Heart left ventricle (tissue), 13 donors: ENCODE data around the gene CARS1.

Experiments
- POLR2A ChIP-seq, 2 donors: fragments of 450-650 bp; IDR thresholded peaks; one replicate each; pipeline ENCODE4 v1.6.1; 2017; ENCODE audit warnings: antibody characterized with exemption in 2 of 2, mild to moderate bottlenecking in 2 of 2, moderate library complexity in 2 of 2
- TF ChIP-seq, protein P1 (sequence below), 12 donors: fragments of 200-600 bp; sonication (generic) in 4 of 12; IDR thresholded peaks; one replicate each; pipeline versions ENCODE4 v1.5.0 to v1.8.0; 2018 to 2022; ENCODE audit warnings: antibody characterized with exemption in 12 of 12, mild to moderate bottlenecking in 5 of 12
- donor health status: ischemic (EF 13 %, LVEDD 7.1; RV severe dilation, severe dysfunction).
- donor health status: DM: no; HTN: yes; CAD: no.
- donor health status: DM: no; HTN: no; CAD: no.
- donor health status: ischemic (EF 25% LVEDD 6.9; RV normal size, moderate dysfunction).
- donor health status: ischemic (EF 25% LVEDD 5.7; RV mildly dilated, moderate dysfunction).
- donor health status: ischemic (EF 35%, LVEDD 5.7; RV mildly dilated, moderate dysfunction).
- donor health status: nonischemic (EF 11% LVEDD 7.7; RV severe dilation, severe dysfunction).
- donor health status: DM: yes; HTN: yes; CAD: no.
- donor health status: PGD.
- donor health status: ischemic (EF 29% LVEDD 5.4; RV normal size, mild dysfunction).
- donor health status: nonischemic (EF 23%, LVEDD 6.1; RV moderate dilation, normal function).

- TF ChIP-seq, protein P1, sequence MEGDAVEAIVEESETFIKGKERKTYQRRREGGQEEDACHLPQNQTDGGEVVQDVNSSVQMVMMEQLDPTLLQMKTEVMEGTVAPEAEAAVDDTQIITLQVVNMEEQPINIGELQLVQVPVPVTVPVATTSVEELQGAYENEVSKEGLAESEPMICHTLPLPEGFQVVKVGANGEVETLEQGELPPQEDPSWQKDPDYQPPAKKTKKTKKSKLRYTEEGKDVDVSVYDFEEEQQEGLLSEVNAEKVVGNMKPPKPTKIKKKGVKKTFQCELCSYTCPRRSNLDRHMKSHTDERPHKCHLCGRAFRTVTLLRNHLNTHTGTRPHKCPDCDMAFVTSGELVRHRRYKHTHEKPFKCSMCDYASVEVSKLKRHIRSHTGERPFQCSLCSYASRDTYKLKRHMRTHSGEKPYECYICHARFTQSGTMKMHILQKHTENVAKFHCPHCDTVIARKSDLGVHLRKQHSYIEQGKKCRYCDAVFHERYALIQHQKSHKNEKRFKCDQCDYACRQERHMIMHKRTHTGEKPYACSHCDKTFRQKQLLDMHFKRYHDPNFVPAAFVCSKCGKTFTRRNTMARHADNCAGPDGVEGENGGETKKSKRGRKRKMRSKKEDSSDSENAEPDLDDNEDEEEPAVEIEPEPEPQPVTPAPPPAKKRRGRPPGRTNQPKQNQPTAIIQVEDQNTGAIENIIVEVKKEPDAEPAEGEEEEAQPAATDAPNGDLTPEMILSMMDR (IDR thresholded peaks at IDR 0.05), result no peak
- TF ChIP-seq POLR2A (IDR thresholded peaks at IDR 0.05), result no peak
Measured at GRCh38 chr11:3008746-3009336, 48.4 kb downstream of the CARS1 start.
